IgD-negative memory B cell (primary cell): ENCODE measurements around the gene TMEM72. TPM values are rescaled to one million over a fixed set of nuclear protein-coding genes. Genes with fewer than 3 reads are reported as not detected.

Experiments
- H3K27ac Mint-ChIP-seq, 3 donors: one replicate each; pipeline ENCODE4 v1.8.0; 2020 to 2022; ENCODE audit warnings: mild to moderate bottlenecking in 3 of 3, mixed read lengths in 3 of 3, moderate library complexity in 1 of 3
- H3K27me3 Mint-ChIP-seq: one replicate; pipeline ENCODE4 v1.8.0; 2021; ENCODE audit warnings: mixed read lengths
- H3K36me3 Mint-ChIP-seq: one replicate; pipeline ENCODE4 v1.8.0; 2020; ENCODE audit warnings: mild to moderate bottlenecking, mixed read lengths
- H3K4me1 Mint-ChIP-seq, 3 donors: one replicate each; pipeline ENCODE4 v1.8.0; 2020 to 2022; ENCODE audit warnings: mixed read lengths in 3 of 3, mild to moderate bottlenecking in 1 of 3
- H3K4me3 Mint-ChIP-seq, 4 donors: one replicate each; pipeline ENCODE4 v1.8.0; 2020 to 2022; ENCODE audit warnings: mild to moderate bottlenecking in 4 of 4, mixed read lengths in 4 of 4, moderate library complexity in 3 of 4
- H3K9me3 Mint-ChIP-seq, 3 donors: one replicate each; pipeline ENCODE4 v1.8.0; 2020 to 2021; ENCODE audit warnings: mixed read lengths in 3 of 3, mild to moderate bottlenecking in 1 of 3
- polyA plus RNA-seq: library from polyadenylated mRNA; unstranded; fragments of 300-500 nt; fragmentation: Illumina TruSeq; gene quantifications from one replicate; pipeline ENCODE4 v1.2.3, GENCODE V29; 2021

The TMEM72 gene
- polyA plus RNA-seq, 1 donor from 2014 or later, result not detected

- Mint-ChIP-seq H3K27me3 (no peaks in the 10 kb centered on the region), H3K36me3 (peaks cover 12% of the 10 kb centered on the region), H3K4me1 (peaks cover 13 to 21% (median 17%) of the 10 kb centered on the region in 3 donors), H3K4me3 (peak overlapping the region in 2 of 4 donors; percentile 71 to 91), H3K9me3 (no peaks in the 10 kb centered on the region), H3K27ac (peak overlapping the region in 1 of 3 donors; percentile 50)
Measured at GRCh38 chr10:44956717-44957706, 45.9 kb downstream of the TMEM72 start.

- Mint-ChIP-seq H3K4me1 (peaks cover 18 to 27% (median 21%) of the 10 kb centered on the region in 3 donors), H3K4me3 (peak overlapping the region; percentile 87 to 97 (median 93)), H3K27ac (peak overlapping the region in 2 of 3 donors; percentile 75 to 76), H3K36me3 (peaks cover 12% of the 10 kb centered on the region), H3K27me3 (no peaks in the 10 kb centered on the region), H3K9me3 (no peaks in the 10 kb centered on the region)
Measured at GRCh38 chr10:44958196-44958897, 47.2 kb downstream of the TMEM72 start.

GRCh38 chr10:44958898-44959246, 47.7 kb downstream of the TMEM72 start:
- Mint-ChIP-seq H3K9me3 (no peaks in the 10 kb centered on the region), H3K27ac (peak overlapping the region; percentile 75 to 89 (median 76)), H3K4me3 (peak overlapping the region; percentile 87 to 97 (median 93)), H3K36me3 (peaks cover 10% of the 10 kb centered on the region), H3K27me3 (no peaks in the 10 kb centered on the region), H3K4me1 (peaks cover 23 to 32% (median 26%) of the 10 kb centered on the region in 3 donors)

- Mint-ChIP-seq H3K27ac (peak within 1 kb of the TSS; percentile 75 to 89 (median 76)), H3K27me3 (no peaks in the 10 kb centered on the region), H3K9me3 (no peaks in the 10 kb centered on the region), H3K4me3 (peak within 1 kb of the TSS; percentile 87 to 97 (median 93)), H3K4me1 (peaks cover 29 to 37% (median 30%) of the 10 kb centered on the region in 3 donors), H3K36me3 (peaks cover 6% of the 10 kb centered on the region)
Measured at GRCh38 chr10:44959247-44960087, 48.3 kb downstream of the TMEM72 start, which contains the start of gene RASSF4. Gene RASSF4 (plus strand): TSS chr10:44959802. CDS start chr10:44970203, 10,401 bp downstream.

GRCh38 chr10:44960088-44960460, 48.9 kb downstream of the TMEM72 start:
- no peaks in the 10 kb centered on the region for H3K27me3 Mint-ChIP-seq
- H3K36me3 Mint-ChIP-seq, result peaks cover 4% of the 10 kb centered on the region
- H3K27ac Mint-ChIP-seq, result no peak overlapping the region
- peak overlapping the region; percentile 87 to 97 (median 93) for H3K4me3 Mint-ChIP-seq
- H3K4me1 Mint-ChIP-seq, result peaks cover 29 to 43% (median 35%) of the 10 kb centered on the region in 3 donors
- no peaks in the 10 kb centered on the region for H3K9me3 Mint-ChIP-seq

GRCh38 chr10:44960482-44961229, 49.5 kb downstream of the TMEM72 start:
- Mint-ChIP-seq H3K36me3 (peaks cover 3% of the 10 kb centered on the region), H3K9me3 (no peaks in the 10 kb centered on the region), H3K4me1 (peaks cover 31 to 46% (median 37%) of the 10 kb centered on the region in 3 donors), H3K4me3 (peak overlapping the region; percentile 56 to 91 (median 82)), H3K27me3 (no peaks in the 10 kb centered on the region), H3K27ac (peak overlapping the region in 1 of 3 donors; percentile 65)

GRCh38 chr10:44961230-44961571, 50.1 kb downstream of the TMEM72 start:
- Mint-ChIP-seq H3K4me3 (peak overlapping the region in 3 of 4 donors; percentile 29 to 91 (median 56)), H3K27ac (no peak overlapping the region)

GRCh38 chr10:44961931-44962750, 51.0 kb downstream of the TMEM72 start:
- Mint-ChIP-seq H3K27ac (peak overlapping the region in 1 of 3 donors; percentile 67), H3K9me3 (no peaks in the 10 kb centered on the region), H3K4me1 (peaks cover 40 to 55% (median 43%) of the 10 kb centered on the region in 3 donors), H3K4me3 (peak overlapping the region in 3 of 4 donors; percentile 47 to 71 (median 57)), H3K36me3 (no peaks in the 10 kb centered on the region), H3K27me3 (no peaks in the 10 kb centered on the region)

More at GRCh38 chr10:44961230-44961571, 50.1 kb downstream of the TMEM72 start:
- Mint-ChIP-seq H3K9me3 (no peaks in the 10 kb centered on the region), H3K27me3 (no peaks in the 10 kb centered on the region), H3K4me1 (peaks cover 37 to 51% (median 42%) of the 10 kb centered on the region in 3 donors), H3K36me3 (peaks cover 1% of the 10 kb centered on the region)

GRCh38 chr10:44962870-44963738, 52.0 kb downstream of the TMEM72 start:
- Mint-ChIP-seq H3K36me3 (no peaks in the 10 kb centered on the region), H3K9me3 (no peaks in the 10 kb centered on the region), H3K4me1 (peaks cover 41 to 60% (median 49%) of the 10 kb centered on the region in 3 donors), H3K4me3 (peak overlapping the region; percentile 34 to 91 (median 76)), H3K27me3 (no peaks in the 10 kb centered on the region), H3K27ac (peak overlapping the region in 1 of 3 donors; percentile 67)

GRCh38 chr10:44963772-44964633, 52.9 kb downstream of the TMEM72 start:
- Mint-ChIP-seq H3K9me3 (no peaks in the 10 kb centered on the region), H3K27ac (peak overlapping the region in 2 of 3 donors; percentile 39 to 43), H3K27me3 (no peaks in the 10 kb centered on the region), H3K36me3 (no peaks in the 10 kb centered on the region), H3K4me3 (peak overlapping the region; percentile 34 to 91 (median 76)), H3K4me1 (peaks cover 39 to 60% (median 43%) of the 10 kb centered on the region in 3 donors)

GRCh38 chr10:44965104-44965503, 54.0 kb downstream of the TMEM72 start:
- Mint-ChIP-seq H3K27me3 (no peaks in the 10 kb centered on the region), H3K4me1 (peaks cover 38 to 60% (median 41%) of the 10 kb centered on the region in 3 donors), H3K27ac (peak overlapping the region in 1 of 3 donors; percentile 39), H3K36me3 (no peaks in the 10 kb centered on the region), H3K4me3 (peak overlapping the region in 3 of 4 donors; percentile 8 to 68 (median 9)), H3K9me3 (no peaks in the 10 kb centered on the region)
